MM.1S (cell line): ENCODE results near the gene ATE1.

Experiments
- EZH2 ChIP-seq: fragments of 300-600 bp; sonication (generic); optimal IDR thresholded peaks from 2 replicates; pipeline ENCODE3; 2017; ENCODE audit warnings: low read depth, mild to moderate bottlenecking, antibody characterized with exemption, low read length, mixed read lengths
- TF ChIP-seq, protein P1 (sequence below): fragments of 300-600 bp; sonication (generic); IDR thresholded peaks from 2 replicates; pipeline ENCODE4 v1.5.1; 2016; ENCODE audit warnings: antibody characterized with exemption, low read length, mixed read lengths

DNA sequence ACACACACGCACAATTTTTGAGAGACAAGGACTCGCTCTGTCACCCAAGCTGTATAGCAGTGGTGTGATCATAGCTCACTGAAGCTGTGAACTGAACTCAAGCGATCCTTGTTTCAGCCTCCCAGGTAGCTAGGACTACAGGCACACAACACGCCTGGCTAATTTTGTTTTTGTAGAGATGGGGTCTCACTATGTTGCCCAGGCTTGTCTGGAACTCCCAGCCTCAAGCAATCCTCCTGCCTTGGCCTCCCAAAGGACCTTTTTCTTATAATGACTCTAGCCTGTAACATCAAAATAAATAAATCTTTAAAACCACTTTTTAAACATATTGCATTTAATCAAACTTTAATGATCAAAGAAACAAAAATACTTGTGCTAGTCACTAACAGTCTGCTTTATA is 188.7 kb downstream of the ATE1 start:
- TF ChIP-seq, protein P1, sequence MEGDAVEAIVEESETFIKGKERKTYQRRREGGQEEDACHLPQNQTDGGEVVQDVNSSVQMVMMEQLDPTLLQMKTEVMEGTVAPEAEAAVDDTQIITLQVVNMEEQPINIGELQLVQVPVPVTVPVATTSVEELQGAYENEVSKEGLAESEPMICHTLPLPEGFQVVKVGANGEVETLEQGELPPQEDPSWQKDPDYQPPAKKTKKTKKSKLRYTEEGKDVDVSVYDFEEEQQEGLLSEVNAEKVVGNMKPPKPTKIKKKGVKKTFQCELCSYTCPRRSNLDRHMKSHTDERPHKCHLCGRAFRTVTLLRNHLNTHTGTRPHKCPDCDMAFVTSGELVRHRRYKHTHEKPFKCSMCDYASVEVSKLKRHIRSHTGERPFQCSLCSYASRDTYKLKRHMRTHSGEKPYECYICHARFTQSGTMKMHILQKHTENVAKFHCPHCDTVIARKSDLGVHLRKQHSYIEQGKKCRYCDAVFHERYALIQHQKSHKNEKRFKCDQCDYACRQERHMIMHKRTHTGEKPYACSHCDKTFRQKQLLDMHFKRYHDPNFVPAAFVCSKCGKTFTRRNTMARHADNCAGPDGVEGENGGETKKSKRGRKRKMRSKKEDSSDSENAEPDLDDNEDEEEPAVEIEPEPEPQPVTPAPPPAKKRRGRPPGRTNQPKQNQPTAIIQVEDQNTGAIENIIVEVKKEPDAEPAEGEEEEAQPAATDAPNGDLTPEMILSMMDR = no peak
- no peak for TF ChIP-seq EZH2
